DND-41 (cell line): ENCODE data around the gene CDH23.

ENCODE experiments used
- ATAC-seq: fragments of 200-7000 bp; cut with Tn5 transposase; 3 replicates; pipeline ENCODE4 v1.9.1; 2021; ENCODE audit warnings: low read depth; ENCODE audit not compliant: insufficient read depth
- DNase-seq: peaks from one replicate; pipeline ENCODE4 v3.0.0-alpha.2; 2020
- H2AFZ ChIP-seq: 2 replicates; pipeline ENCODE4 v1.6.0; 2012; ENCODE audit warnings: low read depth, low read length
- H3K27ac ChIP-seq: 2 replicates; pipeline ENCODE4 v1.5.1; 2012; ENCODE audit warnings: low read length, inconsistent platforms
- H3K27me3 ChIP-seq: fragments of 200-600 bp; sonication (generic); 2 replicates; pipeline ENCODE4 v1.6.0; 2012; ENCODE audit warnings: low read length, mild to moderate bottlenecking, inconsistent platforms; ENCODE audit not compliant: insufficient read depth, poor library complexity
- H3K36me3 ChIP-seq: 2 replicates; pipeline ENCODE4 v1.5.1; 2012; ENCODE audit warnings: low read length, inconsistent platforms; ENCODE audit not compliant: insufficient read depth
- H3K4me1 ChIP-seq: 2 replicates; pipeline ENCODE4 v1.5.1; 2012; ENCODE audit warnings: mild to moderate bottlenecking, low read length; ENCODE audit not compliant: insufficient read depth
- H3K4me2 ChIP-seq: 2 replicates; pipeline ENCODE4 v1.6.0; 2012; ENCODE audit warnings: mild to moderate bottlenecking, moderate library complexity, low read length, inconsistent platforms; ENCODE audit not compliant: insufficient read depth
- H3K4me3 ChIP-seq, 2 experiments: fragments of 200-600 bp in 1 of 2; shearing (Covaris generic) in 1 of 2; 2 replicates each; pipeline ENCODE4 v1.5.1; 2012 to 2016; ENCODE audit warnings: inconsistent platforms in 2 of 2, low read length in 2 of 2, mild to moderate bottlenecking in 2 of 2, low read depth in 1 of 2, moderate library complexity in 1 of 2
- H3K79me2 ChIP-seq: 2 replicates; pipeline ENCODE4 v1.6.0; 2012; ENCODE audit warnings: low read length, inconsistent platforms; ENCODE audit not compliant: insufficient read depth
- H3K9ac ChIP-seq: 2 replicates; pipeline ENCODE4 v1.6.0; 2012; ENCODE audit warnings: low read depth, mild to moderate bottlenecking, inconsistent platforms, low read length, moderate library complexity
- H3K9me3 ChIP-seq: 2 replicates; pipeline ENCODE4 v1.5.1; 2012; ENCODE audit warnings: low read length, moderate library complexity, mild to moderate bottlenecking, inconsistent platforms; ENCODE audit not compliant: insufficient read depth, severe bottlenecking
- H4K20me1 ChIP-seq: 2 replicates; pipeline ENCODE4 v1.6.0; 2012; ENCODE audit warnings: low read length; ENCODE audit not compliant: insufficient read depth
- EZH2 ChIP-seq: IDR thresholded peaks from 3 replicates; pipeline ENCODE4 v1.6.1; 2012; ENCODE audit warnings: borderline replicate concordance, low read depth, mild to moderate bottlenecking, moderate library complexity, low read length, inconsistent platforms; ENCODE audit not compliant: severe bottlenecking
- TF ChIP-seq, protein P1 (sequence below): IDR thresholded peaks from 2 replicates; pipeline ENCODE4 v1.5.1; 2012; ENCODE audit warnings: borderline replicate concordance, low read length, moderate library complexity, mild to moderate bottlenecking; ENCODE audit not compliant: poor library complexity, severe bottlenecking; ENCODE audit errors: extremely low read depth

CDH23 gene

GRCh38 chr10:71632200-71632820 lies 235.6 kb downstream of the CDH23 start:
- no peak overlapping the region for H3K4me2 ChIP-seq
- no peaks in the 10 kb centered on the region for H3K36me3 ChIP-seq
- H2AFZ ChIP-seq, result no peak overlapping the region
- peaks cover 32% of the 10 kb centered on the region for H3K27me3 ChIP-seq
- no peaks in the 10 kb centered on the region for H3K4me1 ChIP-seq
- no peak overlapping the region for H3K27ac ChIP-seq
- H3K4me3 ChIP-seq, result no peak overlapping the region
- H3K9ac ChIP-seq, result no peak overlapping the region
- no peaks in the 10 kb centered on the region for H3K9me3 ChIP-seq
- no peak for DNase-seq
- TF ChIP-seq, protein P1, sequence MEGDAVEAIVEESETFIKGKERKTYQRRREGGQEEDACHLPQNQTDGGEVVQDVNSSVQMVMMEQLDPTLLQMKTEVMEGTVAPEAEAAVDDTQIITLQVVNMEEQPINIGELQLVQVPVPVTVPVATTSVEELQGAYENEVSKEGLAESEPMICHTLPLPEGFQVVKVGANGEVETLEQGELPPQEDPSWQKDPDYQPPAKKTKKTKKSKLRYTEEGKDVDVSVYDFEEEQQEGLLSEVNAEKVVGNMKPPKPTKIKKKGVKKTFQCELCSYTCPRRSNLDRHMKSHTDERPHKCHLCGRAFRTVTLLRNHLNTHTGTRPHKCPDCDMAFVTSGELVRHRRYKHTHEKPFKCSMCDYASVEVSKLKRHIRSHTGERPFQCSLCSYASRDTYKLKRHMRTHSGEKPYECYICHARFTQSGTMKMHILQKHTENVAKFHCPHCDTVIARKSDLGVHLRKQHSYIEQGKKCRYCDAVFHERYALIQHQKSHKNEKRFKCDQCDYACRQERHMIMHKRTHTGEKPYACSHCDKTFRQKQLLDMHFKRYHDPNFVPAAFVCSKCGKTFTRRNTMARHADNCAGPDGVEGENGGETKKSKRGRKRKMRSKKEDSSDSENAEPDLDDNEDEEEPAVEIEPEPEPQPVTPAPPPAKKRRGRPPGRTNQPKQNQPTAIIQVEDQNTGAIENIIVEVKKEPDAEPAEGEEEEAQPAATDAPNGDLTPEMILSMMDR, result no peak
- TF ChIP-seq EZH2, result no peak
- no peak for ATAC-seq
- H3K79me2 ChIP-seq, result no peaks in the 10 kb centered on the region
- no peaks in the 10 kb centered on the region; the same call in 1 of the 2 replicates for H4K20me1 ChIP-seq

DNA sequence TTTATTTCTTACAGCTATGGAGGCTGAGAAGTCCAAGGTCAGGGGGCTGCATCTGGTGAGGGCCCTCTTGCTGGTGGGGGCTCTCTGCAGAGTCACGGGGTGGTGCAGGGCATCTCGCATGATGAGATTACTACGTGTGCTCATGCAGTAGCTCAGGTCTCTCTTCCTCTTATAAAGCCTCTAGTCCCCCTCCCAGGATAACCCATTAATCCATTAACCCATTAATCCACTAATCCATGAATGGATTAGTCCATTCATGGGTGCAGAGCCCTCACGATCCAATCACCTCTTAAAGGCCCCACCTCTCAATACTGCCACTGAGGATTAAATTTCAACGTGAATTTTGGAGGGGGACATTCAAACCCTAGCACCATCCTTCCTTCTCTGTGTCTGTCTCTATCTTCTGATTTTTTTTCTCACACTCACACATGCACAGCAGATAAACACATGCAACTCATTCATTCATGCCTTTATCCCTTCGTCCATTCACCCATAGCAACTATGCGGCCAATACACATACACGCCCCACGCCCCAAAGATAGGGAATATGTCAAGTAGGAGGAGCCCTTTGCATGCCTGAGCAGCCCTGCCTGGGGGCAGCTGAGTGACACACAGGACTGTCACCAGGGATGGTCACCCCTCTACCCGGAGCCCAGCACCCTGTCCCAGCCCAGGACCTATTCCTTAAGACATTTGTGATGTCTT lies 236.3 kb downstream of the CDH23 start:
- Histone ChIP-seq H3K9me3 (no peaks in the 10 kb centered on the region), H3K4me3 (no peak overlapping the region), H3K79me2 (no peaks in the 10 kb centered on the region), H3K4me2 (no peak overlapping the region), H4K20me1 (no peaks in the 10 kb centered on the region; the same call in 1 of the 2 replicates), H3K27ac (no peak overlapping the region), H3K9ac (no peak overlapping the region), H3K4me1 (no peaks in the 10 kb centered on the region), H3K36me3 (no peaks in the 10 kb centered on the region), H2AFZ (no peak overlapping the region), H3K27me3 (peaks cover 26% of the 10 kb centered on the region)
- TF ChIP-seq, protein P1, result no peak
- TF ChIP-seq EZH2, result no peak
- ATAC-seq (no peak), DNase-seq (no peak)

GRCh38 chr10:71633920-71634319 lies 237.2 kb downstream of the CDH23 start:
- Histone ChIP-seq H2AFZ (no peak overlapping the region), H3K4me3 (no peak overlapping the region), H3K27me3 (peaks cover 26% of the 10 kb centered on the region), H3K36me3 (no peaks in the 10 kb centered on the region), H3K4me1 (no peaks in the 10 kb centered on the region), H3K4me2 (no peak overlapping the region), H3K79me2 (no peaks in the 10 kb centered on the region), H3K27ac (no peak overlapping the region), H4K20me1 (no peaks in the 10 kb centered on the region; the same call in 1 of the 2 replicates), H3K9ac (no peak overlapping the region), H3K9me3 (no peaks in the 10 kb centered on the region)
- no peak for ATAC-seq
- no peak for DNase-seq
- no peak for TF ChIP-seq EZH2
- TF ChIP-seq, protein P1, result no peak
